K562 (cell line): ENCODE results near the gene OGT. TPM values are rescaled to one million over a fixed set of nuclear protein-coding genes. Genes with fewer than 3 reads are reported as not detected.

Experiments
- ATAC-seq: fragments of 200-7000 bp; cut with Tn5 transposase; 3 replicates; pipeline ENCODE4 v1.9.1; 2020; ENCODE audit warnings: moderate library complexity
- BruUV-seq: library from RNA; stranded (reverse); fragments of 400-500 nt; replicated peaks from 2 replicates; lab custom pipeline; 2021; lab: Mats Ljungman, UMichigan
- CTCF ChIA-PET: fragments of 300-600 bp; formaldehyde crosslinking; extraction: SDS; loops from one replicate; lab custom pipeline; 2021; ENCODE audit warnings: low intra/inter-chr PET ratio; lab: Yijun Ruan, JAX
- POLR2A ChIA-PET: fragments of 300-600, 350-650 bp; sonication (Branson Sonifier 250); formaldehyde crosslinking; extraction: SDS; loops from one replicate; lab custom pipeline; 2021; ENCODE audit warnings: antibody characterized with exemption, inconsistent platforms; lab: Yijun Ruan, JAX
- DNase-seq, 4 experiments: peaks; one replicate each; pipeline versions ENCODE4 v3.0.0 to v3.0.0-alpha.2; 2011 to 2018; ENCODE audit warnings: low spot score in 3 of 4, mixed read lengths in 3 of 4; ENCODE audit errors: extremely low read depth in 1 of 4
- FAIRE-seq: peaks from 2 replicates; lab custom pipeline; 2011; peaks lifted over from hg19 to GRCh38; lab: Jason Lieb, UNC
- H2AFZ ChIP-seq: 2 replicates; pipeline ENCODE4 v1.6.0; 2011; ENCODE audit warnings: low read depth, low read length, control low read depth, inconsistent platforms
- H3K27ac ChIP-seq: fragments of 200-600 bp; 3 replicates; pipeline ENCODE4 v1.8.0; 2011; ENCODE audit warnings: low read depth, mild to moderate bottlenecking, control low read depth, inconsistent platforms, low read length, moderate library complexity, mixed read lengths; ENCODE audit errors: extremely low read depth
- H3K27me3 ChIP-seq, 2 experiments: fragments of 300-600 bp in 1 of 2; 2 replicates in 1 of 2; 3 replicates in 1 of 2; pipeline versions ENCODE4 v1.6.0 to v1.8.0; 2011; ENCODE audit warnings: inconsistent platforms in 2 of 2, low read length in 2 of 2, mild to moderate bottlenecking in 1 of 2, mixed read lengths in 1 of 2, moderate library complexity in 1 of 2; ENCODE audit not compliant: control insufficient read depth in 2 of 2, insufficient read depth in 2 of 2
- H3K36me3 ChIP-seq: fragments of 300-600 bp; 3 replicates; pipeline ENCODE4 v1.8.0; 2011; ENCODE audit warnings: mild to moderate bottlenecking, low read length, inconsistent platforms; ENCODE audit not compliant: control insufficient read depth, insufficient read depth
- H3K4me1 ChIP-seq, 2 experiments: fragments of 200-600 bp in 1 of 2; replicated peaks in 1 of 2; 2 replicates in 1 of 2; 3 replicates in 1 of 2; pipeline versions ENCODE4 v1.5.1 to v1.8.0; 2011; ENCODE audit warnings: inconsistent platforms in 2 of 2, low read length in 2 of 2, mild to moderate bottlenecking in 1 of 2, mixed read lengths in 1 of 2, moderate library complexity in 1 of 2; ENCODE audit not compliant: control insufficient read depth in 2 of 2, insufficient read depth in 2 of 2
- H3K4me2 ChIP-seq: 2 replicates; pipeline ENCODE4 v1.6.1; 2011; ENCODE audit warnings: low read length, control low read depth, inconsistent platforms, mixed read lengths; ENCODE audit not compliant: insufficient read depth
- H3K4me3 ChIP-seq: fragments of 200-600 bp; sonication (generic), shearing (Covaris generic); 2 replicates; pipeline ENCODE4 v1.5.1; 2016; ENCODE audit warnings: control low read depth, inconsistent platforms
- H3K79me2 ChIP-seq: fragments of 200-600 bp; 3 replicates; pipeline ENCODE4 v1.8.0; 2011; ENCODE audit warnings: low read length, inconsistent platforms; ENCODE audit not compliant: control insufficient read depth, insufficient read depth
- H3K9ac ChIP-seq, 2 experiments: 2 replicates each; pipeline versions ENCODE4 v1.6.0 to v1.6.1; 2011; ENCODE audit warnings: low read depth in 2 of 2, low read length in 2 of 2, control low read depth in 1 of 2, inconsistent platforms in 1 of 2, mild to moderate bottlenecking in 1 of 2, mixed read lengths in 1 of 2; ENCODE audit not compliant: insufficient read depth in 1 of 2
- H3K9me1 ChIP-seq: one replicate; pipeline ENCODE4 v1.6.0; 2011; ENCODE audit warnings: inconsistent platforms, mild to moderate bottlenecking, low read length, moderate library complexity; ENCODE audit not compliant: control insufficient read depth, insufficient read depth
- H3K9me3 ChIP-seq: replicated peaks from 2 replicates; pipeline ENCODE4 v1.5.1; 2011; ENCODE audit warnings: low read depth, low read length, inconsistent platforms; ENCODE audit not compliant: control insufficient read depth, insufficient read depth
- H4K20me1 ChIP-seq: replicated peaks from 2 replicates; pipeline ENCODE4 v1.6.1; 2011; ENCODE audit warnings: low read length, inconsistent platforms, mixed read lengths; ENCODE audit not compliant: control insufficient read depth, insufficient read depth
- ADNP ChIP-seq: fragments of 200-800 bp; sonication (Bioruptor generic); IDR thresholded peaks from 2 replicates; pipeline ENCODE4 v1.6.1; 2016; ENCODE audit warnings: missing genetic modification characterization, missing compliant biosample characterization
- BDP1 ChIP-seq: IDR thresholded peaks from 3 replicates; pipeline ENCODE4 v1.6.1; 2011; ENCODE audit not compliant: insufficient read length, insufficient read depth
- CEBPB ChIP-seq: fragments of 450-650 bp; IDR thresholded peaks from 2 replicates; pipeline ENCODE4 v1.6.1; 2016; ENCODE audit warnings: missing genetic modification characterization, missing compliant biosample characterization
- CEBPG ChIP-seq, 3 experiments: fragments of 200-800 bp in 1 of 3; sonication (Bioruptor generic) in 1 of 3; sonication (generic) in 1 of 3; formaldehyde crosslinking in 1 of 3; IDR thresholded peaks in 2 of 3; conservative IDR thresholded peaks in 1 of 3; 2 replicates each; pipeline versions ENCODE4 v1.6.1 to v1.8.0; 2016 to 2022; ENCODE audit warnings: missing compliant biosample characterization in 2 of 3, missing genetic modification characterization in 2 of 3, mild to moderate bottlenecking in 1 of 3, missing genetic modification reagents in 1 of 3
- ESRRA ChIP-seq: fragments of 450-650 bp; IDR thresholded peaks from 2 replicates; pipeline ENCODE4 v1.6.1; 2014; ENCODE audit warnings: low read depth, mild to moderate bottlenecking, moderate library complexity, borderline replicate concordance
- ETV1 ChIP-seq: fragments of 450-650 bp; conservative IDR thresholded peaks from 2 replicates; pipeline ENCODE4 v1.6.1; 2016; ENCODE audit warnings: missing genetic modification characterization, control low read depth, low read depth, missing compliant biosample characterization
- FOXA1 ChIP-seq: fragments of 450-650 bp; IDR thresholded peaks from 2 replicates; pipeline ENCODE4 v1.6.1; 2016; ENCODE audit warnings: mild to moderate bottlenecking, borderline replicate concordance
- HES1 ChIP-seq: fragments of 450-650 bp; IDR thresholded peaks from 2 replicates; pipeline ENCODE4 v1.6.1; 2016; ENCODE audit warnings: low read depth, mild to moderate bottlenecking, moderate library complexity
- KAT7 ChIP-seq: sonication (generic); formaldehyde crosslinking; IDR thresholded peaks from 2 replicates; pipeline ENCODE4 v1.8.0; 2022; ENCODE audit warnings: missing genetic modification reagents, mild to moderate bottlenecking, borderline replicate concordance
- KLF13 ChIP-seq: fragments of 450-650 bp; IDR thresholded peaks from 2 replicates; pipeline ENCODE4 v1.6.1; 2016; ENCODE audit warnings: missing genetic modification characterization, low read depth, mild to moderate bottlenecking, missing compliant biosample characterization, moderate library complexity, borderline replicate concordance
- MED1 ChIP-seq: sonication (generic); formaldehyde crosslinking; IDR thresholded peaks from 2 replicates; pipeline ENCODE4 v1.8.1; 2023; ENCODE audit warnings: missing genetic modification reagents, borderline replicate concordance
- NFRKB ChIP-seq: fragments of 450-650 bp; IDR thresholded peaks from 2 replicates; pipeline ENCODE4 v1.6.1; 2016; ENCODE audit warnings: low read depth
- PHTF2 ChIP-seq: fragments of 250-450 bp; sonication (Bioruptor Pico); IDR thresholded peaks from 2 replicates; pipeline ENCODE4 v1.5.0; 2021; ENCODE audit warnings: mild to moderate bottlenecking
- RBM25 ChIP-seq: fragments of 200-400 bp; formaldehyde crosslinking; IDR thresholded peaks from 2 replicates; pipeline ENCODE4 v1.6.1; 2018; ENCODE audit warnings: low read length, low read depth, moderate library complexity; ENCODE audit not compliant: severe bottlenecking
- SAP30 ChIP-seq: fragments of 200-600 bp; sonication (generic); IDR thresholded peaks from 2 replicates; pipeline ENCODE4 v1.6.1; 2012; ENCODE audit warnings: borderline replicate concordance, low read depth, mild to moderate bottlenecking, moderate library complexity, low read length, control low read depth, inconsistent platforms; ENCODE audit not compliant: insufficient read depth, poor library complexity, severe bottlenecking
- SMARCA5 ChIP-seq: fragments of 450-650 bp; IDR thresholded peaks from 2 replicates; pipeline ENCODE4 v1.6.1; 2016
- ZBED1 ChIP-seq: IDR thresholded peaks from 2 replicates; pipeline ENCODE4 v1.6.1; 2014
- ZBTB17 ChIP-seq: fragments of 450-650 bp; formaldehyde crosslinking; IDR thresholded peaks from 2 replicates; pipeline ENCODE4 v1.4.0; 2020; ENCODE audit warnings: mild to moderate bottlenecking
- ZFP36 ChIP-seq: fragments of 150-350 bp; IDR thresholded peaks from 2 replicates; pipeline ENCODE4 v1.6.1; 2018; ENCODE audit warnings: low read length, low read depth; ENCODE audit not compliant: partially characterized antibody
- ZNF780A ChIP-seq: fragments of 250-450 bp; sonication (Bioruptor Pico); IDR thresholded peaks from 2 replicates; pipeline ENCODE4 v1.5.0; 2021; ENCODE audit warnings: mild to moderate bottlenecking
- WGBS: fragments of 100-300 bp; shearing (Covaris generic); methylation state at CpG from one replicate; pipeline ENCODE4 v1.1.6; 2016; ENCODE audit warnings: low coverage, mixed read lengths; ENCODE audit not compliant: insufficient coverage; ENCODE audit errors: missing lambda C conversion rate; 5-methylcytosine and 5-hydroxymethylcytosine counted together
- in situ Hi-C: fragments of 300-500 bp; cut with MboI; formaldehyde crosslinking; loops from 4 replicates; pipeline ENCODE4 v1.15.0; 2018; ENCODE audit warnings: inconsistent platforms, mixed read lengths
- intact Hi-C: fragments of 100-400 bp; cut with micrococcal nuclease; formaldehyde crosslinking; loops from 2 replicates; pipeline ENCODE4 v1.14.2; 2022
- polyA plus RNA-seq, 8 experiments: library from polyadenylated mRNA; depleted of rRNA in 4 of 8; stranded (reverse) in 5 of 8; unstranded in 3 of 8; fragments of >200 nt; fragmentation: Nextera tagmentation in 2 of 8; fragmentation: Illumina TruSeq in 1 of 8; extraction: Ambion mirVana in 2 of 8; extraction: Trizol in 1 of 8; gene quantifications; 2 replicates each; pipeline versions ENCODE4 v1.2.1 to v1.2.3, GENCODE V29; 2011 to 2014; ENCODE audit warnings: inconsistent platforms in 1 of 8, missing spikeins in 1 of 8
- total RNA-seq, 7 experiments: library from RNA; depleted of rRNA in 6 of 7; stranded (reverse); fragments of >200 nt in 6 of 7; fragmentation: Illumina TruSeq in 2 of 7; extraction: Trizol in 2 of 7; gene quantifications; 2 replicates each; pipeline versions ENCODE4 v1.2.1 to v1.2.3, GENCODE V29; 2011 to 2021; ENCODE audit warnings: low replicate concordance in 1 of 7
- TF ChIP-seq, protein P1 (sequence below), 2 experiments: fragments of 200-800 bp in 1 of 2; sonication (Bioruptor generic) in 1 of 2; sonication (generic) in 1 of 2; formaldehyde crosslinking in 1 of 2; IDR thresholded peaks in 1 of 2; conservative IDR thresholded peaks in 1 of 2; 2 replicates each; pipeline versions ENCODE4 v1.5.0 to v1.6.1; 2016 to 2020; ENCODE audit warnings: missing compliant biosample characterization in 1 of 2, missing genetic modification characterization in 1 of 2, missing genetic modification reagents in 1 of 2

The OGT gene
- total and polyA plus RNA-seq, 9 of the 15 experiments (the other 6 are each of a cell fraction or from before 2014, with no cell fraction given), result 38.9 to 347 (median 117) TPM

GRCh38 chrX:71609095-71609750 is 76.3 kb downstream of the OGT start:
- Histone ChIP-seq H3K9me3 (no peaks in the 10 kb centered on the region), H3K4me1 (no peaks in the 10 kb centered on the region; a peak in 1 of 5 replicates), H3K27ac (no peak overlapping the region), H3K9ac (no peak overlapping the region), H3K79me2 (no peaks in the 10 kb centered on the region), H3K9me1 (no peaks in the 10 kb centered on the region), H3K4me2 (no peak overlapping the region), H4K20me1 (no peaks in the 10 kb centered on the region), H3K27me3 (no peaks in the 10 kb centered on the region), H3K4me3 (no peak overlapping the region), H3K36me3 (peaks cover 13% of the 10 kb centered on the region; the same call in 2 of the 3 replicates), H2AFZ (no peak overlapping the region)
- no TSS peak for BruUV-seq
- 51% methylated on average over 3 of the region's 3 CpGs for WGBS
- DNase-seq (no peak), ATAC-seq (no peak), FAIRE-seq (no peak)
- intact Hi-C loops (no loop called here), in situ Hi-C loops (no loop called here)
- CTCF ChIA-PET, result no interaction called here
- POLR2A ChIA-PET, result interaction anchor here (0.9 to 1.4 kb wide), 2 partner anchors 10 to 13 kb away, joined by 3 to 4 read pairs; no protein-coding TSS in a partner anchor
- TF ChIP-seq ESRRA, result peak; percentile 72
- TF ChIP-seq FOXA1, result no peak
- no peak for TF ChIP-seq ZFP36
- no peak for TF ChIP-seq KLF13
- no peak for TF ChIP-seq BDP1
- no peak for TF ChIP-seq NFRKB
- no peak for TF ChIP-seq ETV1 (tag)
- TF ChIP-seq, protein P1, sequence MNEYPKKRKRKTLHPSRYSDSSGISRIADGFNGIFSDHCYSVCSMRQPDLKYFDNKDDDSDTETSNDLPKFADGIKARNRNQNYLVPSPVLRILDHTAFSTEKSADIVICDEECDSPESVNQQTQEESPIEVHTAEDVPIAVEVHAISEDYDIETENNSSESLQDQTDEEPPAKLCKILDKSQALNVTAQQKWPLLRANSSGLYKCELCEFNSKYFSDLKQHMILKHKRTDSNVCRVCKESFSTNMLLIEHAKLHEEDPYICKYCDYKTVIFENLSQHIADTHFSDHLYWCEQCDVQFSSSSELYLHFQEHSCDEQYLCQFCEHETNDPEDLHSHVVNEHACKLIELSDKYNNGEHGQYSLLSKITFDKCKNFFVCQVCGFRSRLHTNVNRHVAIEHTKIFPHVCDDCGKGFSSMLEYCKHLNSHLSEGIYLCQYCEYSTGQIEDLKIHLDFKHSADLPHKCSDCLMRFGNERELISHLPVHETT (CRISPR knock-in tag; conservative IDR thresholded peaks at IDR 0.05 in 1 of 2, IDR thresholded peaks at IDR 0.05 in 1 of 2), result no peak
- TF ChIP-seq CEBPB (tag), result no peak
- TF ChIP-seq KAT7 (CRISPR knock-in tag), result no peak
- TF ChIP-seq RBM25, result peak; percentile 85
- no peak for TF ChIP-seq ZNF780A (CRISPR knock-in tag)
- TF ChIP-seq ADNP (tag), result 0 out of 2 replicates have a peak, but pooled peaks have one; percentile 34
- 0 out of 2 replicates have a peak, but pooled peaks have one; percentile 16 for TF ChIP-seq SMARCA5
- TF ChIP-seq ZBTB17 (CRISPR knock-in tag), result no peak
- no peak for TF ChIP-seq CEBPG (CRISPR knock-in tag; IDR thresholded peaks at IDR 0.05)
- no peak for TF ChIP-seq CEBPG (tag; conservative IDR thresholded peaks at IDR 0.05 in 1 of 2, IDR thresholded peaks at IDR 0.05 in 1 of 2)
- TF ChIP-seq MED1 (CRISPR knock-in tag), result no peak
- no peak for TF ChIP-seq ZBED1
- no peak for TF ChIP-seq HES1
- no peak for TF ChIP-seq PHTF2
- no peak for TF ChIP-seq SAP30
